Measurements from ENCODE around the gene CDK17.

DNA sequence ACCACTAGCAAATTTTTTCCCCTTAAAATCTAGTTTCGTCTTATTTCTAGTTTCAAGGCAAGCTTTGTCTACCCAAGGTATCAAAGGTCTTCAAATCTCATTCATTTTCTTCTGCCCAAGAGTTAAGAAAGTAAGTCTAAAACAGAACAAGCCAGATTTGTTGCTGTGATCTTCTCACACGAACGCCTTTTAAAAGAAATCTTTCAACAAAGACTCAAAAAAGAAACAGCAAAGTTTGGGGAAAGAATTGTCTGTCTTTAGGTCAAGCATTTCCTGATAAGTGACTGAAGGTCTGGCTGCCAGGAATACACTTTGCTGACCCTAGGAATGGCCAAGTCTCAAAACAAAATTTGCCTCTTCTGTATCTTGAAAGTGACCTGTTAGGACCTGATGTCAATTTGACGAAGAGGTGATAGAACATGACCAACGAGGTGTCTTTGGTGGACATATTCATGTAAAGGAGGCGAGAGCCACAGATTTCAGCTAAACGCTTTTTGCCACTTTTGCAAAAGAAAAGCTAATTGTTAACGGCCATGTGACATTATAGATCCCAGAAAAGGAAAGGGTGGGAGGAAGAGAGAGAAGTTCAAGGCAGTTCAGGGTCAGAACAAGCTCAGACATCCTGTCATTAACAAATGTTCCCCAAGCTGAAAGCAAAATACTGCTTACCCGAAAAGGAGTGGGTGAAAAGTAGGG lies 1.7 kb downstream of the CDK17 start:
- TF ChIP-seq, protein P1, sequence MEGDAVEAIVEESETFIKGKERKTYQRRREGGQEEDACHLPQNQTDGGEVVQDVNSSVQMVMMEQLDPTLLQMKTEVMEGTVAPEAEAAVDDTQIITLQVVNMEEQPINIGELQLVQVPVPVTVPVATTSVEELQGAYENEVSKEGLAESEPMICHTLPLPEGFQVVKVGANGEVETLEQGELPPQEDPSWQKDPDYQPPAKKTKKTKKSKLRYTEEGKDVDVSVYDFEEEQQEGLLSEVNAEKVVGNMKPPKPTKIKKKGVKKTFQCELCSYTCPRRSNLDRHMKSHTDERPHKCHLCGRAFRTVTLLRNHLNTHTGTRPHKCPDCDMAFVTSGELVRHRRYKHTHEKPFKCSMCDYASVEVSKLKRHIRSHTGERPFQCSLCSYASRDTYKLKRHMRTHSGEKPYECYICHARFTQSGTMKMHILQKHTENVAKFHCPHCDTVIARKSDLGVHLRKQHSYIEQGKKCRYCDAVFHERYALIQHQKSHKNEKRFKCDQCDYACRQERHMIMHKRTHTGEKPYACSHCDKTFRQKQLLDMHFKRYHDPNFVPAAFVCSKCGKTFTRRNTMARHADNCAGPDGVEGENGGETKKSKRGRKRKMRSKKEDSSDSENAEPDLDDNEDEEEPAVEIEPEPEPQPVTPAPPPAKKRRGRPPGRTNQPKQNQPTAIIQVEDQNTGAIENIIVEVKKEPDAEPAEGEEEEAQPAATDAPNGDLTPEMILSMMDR (IDR thresholded peaks at IDR 0.05), result no peak
- no peak for TF ChIP-seq POLR2AphosphoS5 (IDR thresholded peaks at IDR 0.05; ENCODE audit: insufficient read depth in 1 of 2, low read depth in 1 of 2)
- no peak for TF ChIP-seq POLR2A (IDR thresholded peaks at IDR 0.05)
